ENCODE results near the gene PARVG. TPM values are rescaled to one million over a fixed set of nuclear protein-coding genes. Genes with fewer than 3 reads are reported as not detected.

The PARVG gene
- total and polyA plus RNA-seq, 9 of the 15 experiments (the other 6 are each of a cell fraction or from before 2014, with no cell fraction given) = 0.35 TPM; not detected in 8

DNA sequence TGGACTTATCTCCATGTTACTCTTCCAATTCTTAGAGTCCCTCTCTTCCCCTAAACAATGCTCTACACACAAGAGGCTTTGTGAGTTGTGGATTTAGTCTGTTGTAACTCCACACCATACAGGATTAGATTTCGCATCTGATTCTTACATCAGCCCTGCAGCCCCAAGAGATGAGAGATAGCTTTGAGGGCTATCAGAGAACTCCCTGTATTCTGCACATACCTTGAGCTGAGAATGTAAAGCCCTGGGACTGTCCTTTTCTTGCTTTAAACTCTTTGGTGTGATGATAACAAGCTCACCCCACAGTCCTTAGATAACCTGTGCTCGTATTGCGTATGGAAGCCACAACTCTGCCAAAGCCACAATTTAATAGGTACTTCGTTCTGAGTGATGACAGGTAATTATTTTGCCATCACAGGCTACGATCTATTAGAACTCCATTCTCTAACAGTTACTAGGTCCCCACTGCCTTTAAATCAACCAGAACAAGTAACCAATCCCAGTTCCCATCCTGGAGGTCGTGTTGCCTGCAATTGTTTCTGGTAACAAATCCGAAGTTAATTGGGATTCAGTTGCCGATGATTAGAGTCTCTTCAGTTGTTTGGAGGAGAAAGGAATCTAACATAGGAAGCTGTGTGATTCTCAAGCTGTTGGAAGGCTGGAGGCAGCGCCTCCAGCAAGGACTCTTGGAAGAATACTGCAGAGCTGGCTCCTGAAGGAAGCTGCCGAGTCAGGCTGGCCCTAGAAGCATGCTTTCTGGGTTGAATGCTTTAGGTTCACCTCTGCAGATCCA is 1.3 kb upstream of the PARVG start (continued):
- TF ChIP-seq, protein P1, sequence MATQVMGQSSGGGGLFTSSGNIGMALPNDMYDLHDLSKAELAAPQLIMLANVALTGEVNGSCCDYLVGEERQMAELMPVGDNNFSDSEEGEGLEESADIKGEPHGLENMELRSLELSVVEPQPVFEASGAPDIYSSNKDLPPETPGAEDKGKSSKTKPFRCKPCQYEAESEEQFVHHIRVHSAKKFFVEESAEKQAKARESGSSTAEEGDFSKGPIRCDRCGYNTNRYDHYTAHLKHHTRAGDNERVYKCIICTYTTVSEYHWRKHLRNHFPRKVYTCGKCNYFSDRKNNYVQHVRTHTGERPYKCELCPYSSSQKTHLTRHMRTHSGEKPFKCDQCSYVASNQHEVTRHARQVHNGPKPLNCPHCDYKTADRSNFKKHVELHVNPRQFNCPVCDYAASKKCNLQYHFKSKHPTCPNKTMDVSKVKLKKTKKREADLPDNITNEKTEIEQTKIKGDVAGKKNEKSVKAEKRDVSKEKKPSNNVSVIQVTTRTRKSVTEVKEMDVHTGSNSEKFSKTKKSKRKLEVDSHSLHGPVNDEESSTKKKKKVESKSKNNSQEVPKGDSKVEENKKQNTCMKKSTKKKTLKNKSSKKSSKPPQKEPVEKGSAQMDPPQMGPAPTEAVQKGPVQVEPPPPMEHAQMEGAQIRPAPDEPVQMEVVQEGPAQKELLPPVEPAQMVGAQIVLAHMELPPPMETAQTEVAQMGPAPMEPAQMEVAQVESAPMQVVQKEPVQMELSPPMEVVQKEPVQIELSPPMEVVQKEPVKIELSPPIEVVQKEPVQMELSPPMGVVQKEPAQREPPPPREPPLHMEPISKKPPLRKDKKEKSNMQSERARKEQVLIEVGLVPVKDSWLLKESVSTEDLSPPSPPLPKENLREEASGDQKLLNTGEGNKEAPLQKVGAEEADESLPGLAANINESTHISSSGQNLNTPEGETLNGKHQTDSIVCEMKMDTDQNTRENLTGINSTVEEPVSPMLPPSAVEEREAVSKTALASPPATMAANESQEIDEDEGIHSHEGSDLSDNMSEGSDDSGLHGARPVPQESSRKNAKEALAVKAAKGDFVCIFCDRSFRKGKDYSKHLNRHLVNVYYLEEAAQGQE (IDR thresholded peaks at IDR 0.05; ENCODE audit: borderline replicate concordance) = no peak
- TF ChIP-seq, protein P1 (CRISPR knock-in tag; IDR thresholded peaks at IDR 0.05; ENCODE audit: low read depth) = no peak
- TF ChIP-seq BRD4 (IDR thresholded peaks at IDR 0.05) (no peak), PTBP1 (IDR thresholded peaks at IDR 0.05; ENCODE audit: low read depth, low read length) (no peak), MLLT1 (IDR thresholded peaks at IDR 0.05) (no peak), ZNF140 (CRISPR knock-in tag; IDR thresholded peaks at IDR 0.05) (no peak), GATA2 (CRISPR knock-in tag; IDR thresholded peaks at IDR 0.05) (no peak), ZNF740 (CRISPR knock-in tag; IDR thresholded peaks at IDR 0.05) (no peak), ZNF740 (tag; IDR thresholded peaks at IDR 0.05) (no peak)

Data from K562 (cell line).